GM19463 (cell line): ENCODE results near the gene ARF4.

Experiments
- ATAC-seq: cut with Tn5 transposase; IDR thresholded peaks from one replicate; pipeline ENCODE4 v1.9.1; 2021; ENCODE audit warnings: mild to moderate bottlenecking, moderate library complexity; ENCODE audit not compliant: unreplicated experiment

ARF4 gene

DNA sequence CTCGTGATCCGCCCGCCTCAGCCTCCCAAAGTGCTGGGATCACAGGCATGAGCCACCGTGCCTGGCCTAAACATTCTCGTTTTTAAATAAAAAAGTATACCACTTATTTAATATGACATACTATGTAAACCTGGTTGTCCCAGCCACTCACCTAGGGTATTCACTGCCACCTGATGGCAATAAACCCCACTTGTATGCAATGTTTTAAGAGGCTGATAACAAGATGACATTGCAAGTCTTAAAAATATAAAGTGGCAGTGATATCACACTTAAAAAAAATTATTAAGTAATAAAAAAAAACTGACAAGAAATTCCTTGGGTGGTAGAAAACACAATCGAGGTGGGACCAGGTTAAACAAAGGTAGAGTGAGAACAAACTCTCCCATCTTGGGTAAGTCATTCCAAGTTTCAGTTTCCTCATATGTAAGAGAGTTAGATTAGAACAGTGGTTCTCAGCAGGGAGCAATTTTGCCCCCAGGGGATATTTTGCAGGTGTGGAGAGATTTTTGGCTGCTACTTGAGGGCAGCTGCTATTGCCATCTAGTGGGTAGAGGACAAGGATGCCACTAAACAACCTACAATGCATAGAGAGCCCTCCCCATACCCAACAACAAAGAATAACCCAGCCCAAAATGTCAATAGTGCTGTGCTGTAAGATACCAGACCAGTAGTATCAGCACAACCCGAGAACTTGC lies 14.5 kb downstream of the ARF4 start:
- no peak for ATAC-seq

DNA sequence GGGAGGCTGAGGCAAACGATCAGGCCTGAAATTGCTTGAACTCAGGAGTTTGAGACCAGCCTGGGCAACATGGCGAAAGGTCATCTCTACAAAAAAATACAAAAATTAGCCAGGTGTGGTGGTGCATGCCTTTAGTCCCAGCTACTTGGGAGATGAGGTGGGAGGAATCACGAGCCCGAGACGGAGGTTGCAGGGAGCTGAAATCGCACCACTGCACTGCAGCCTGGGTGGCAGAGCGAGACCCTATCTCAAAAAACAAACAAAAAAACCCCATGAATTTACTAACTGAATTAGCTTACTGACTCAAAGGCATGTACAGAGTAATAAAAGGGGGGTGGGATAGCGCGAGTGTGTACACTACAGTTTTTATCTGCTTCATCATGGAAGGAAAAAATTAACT lies 19.3 kb downstream of the ARF4 start:
- ATAC-seq, result no peak

DNA sequence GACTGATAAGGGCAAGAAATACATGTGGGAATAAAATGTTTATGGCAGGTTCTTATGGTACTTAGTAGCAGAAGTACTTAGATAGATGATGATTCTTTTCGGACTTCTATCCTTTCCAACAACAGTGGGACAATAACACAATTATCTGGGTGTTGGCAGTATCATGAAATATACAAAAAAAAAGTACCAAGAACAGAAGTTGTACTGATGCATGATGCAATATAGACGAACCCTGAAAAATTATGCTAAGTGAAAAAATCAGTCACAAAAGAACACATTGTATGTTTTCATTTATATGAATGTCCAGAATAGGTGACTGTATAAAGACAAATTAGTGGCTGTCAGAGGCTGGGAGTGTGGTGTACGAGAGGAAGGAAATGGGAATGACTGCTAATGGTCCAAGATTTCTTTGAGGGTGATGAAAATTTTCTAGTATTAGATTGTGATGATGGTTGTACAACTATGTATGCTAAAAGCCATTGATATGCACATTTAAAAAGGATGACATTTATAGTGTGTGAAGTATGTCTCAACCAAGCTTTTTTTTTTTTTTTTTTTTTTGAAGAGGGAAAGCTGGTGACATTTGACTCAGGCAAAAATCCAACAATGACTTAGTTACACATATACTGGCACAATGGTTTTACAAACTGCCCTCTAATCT lies 21.0 kb downstream of the ARF4 start:
- no peak for ATAC-seq

DNA sequence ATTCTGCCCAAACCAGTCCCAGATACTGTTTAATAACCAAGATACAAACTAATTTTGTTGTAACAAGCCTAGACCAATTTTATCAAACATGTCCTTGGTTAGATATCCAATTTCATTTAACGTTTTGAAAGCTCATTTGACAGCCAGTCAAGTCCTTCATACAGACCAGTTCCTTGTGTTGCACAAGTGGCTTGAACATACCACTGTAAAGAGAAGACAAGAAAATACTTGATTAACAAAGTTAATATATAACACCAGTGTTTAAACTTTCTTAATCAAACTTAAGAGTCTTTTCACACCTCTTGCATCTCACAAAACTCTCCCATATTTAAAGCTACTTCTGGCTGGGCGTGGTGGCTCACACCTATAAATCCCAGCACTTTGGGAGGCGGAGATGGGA lies 25.0 kb downstream of the ARF4 start:
- no peak for ATAC-seq

- ATAC-seq, result no peak
Measured at GRCh38 chr3:57570878-57571277, 26.3 kb downstream of the ARF4 start.

GRCh38 chr3:57569859-57570450 lies 27.2 kb downstream of the ARF4 start:
- no peak for ATAC-seq

DNA sequence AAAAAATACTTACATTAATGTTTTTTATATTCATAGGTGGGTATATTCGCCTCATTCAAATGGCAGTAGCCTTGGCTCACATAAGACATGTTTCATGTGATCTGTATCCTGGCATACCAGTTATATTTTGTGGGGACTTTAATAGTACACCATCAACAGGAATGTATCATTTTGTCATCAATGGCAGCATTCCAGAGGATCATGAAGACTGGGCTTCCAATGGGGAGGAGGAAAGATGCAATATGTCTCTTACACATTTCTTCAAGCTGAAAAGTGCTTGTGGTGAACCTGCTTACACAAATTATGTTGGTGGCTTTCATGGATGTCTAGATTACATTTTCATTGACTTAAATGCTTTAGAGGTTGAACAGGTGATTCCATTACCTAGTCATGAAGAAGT lies 37.6 kb downstream of the ARF4 start:
- no peak for ATAC-seq

GRCh38 chr3:57557085-57557537 lies 40.0 kb downstream of the ARF4 start:
- no peak for ATAC-seq

DNA sequence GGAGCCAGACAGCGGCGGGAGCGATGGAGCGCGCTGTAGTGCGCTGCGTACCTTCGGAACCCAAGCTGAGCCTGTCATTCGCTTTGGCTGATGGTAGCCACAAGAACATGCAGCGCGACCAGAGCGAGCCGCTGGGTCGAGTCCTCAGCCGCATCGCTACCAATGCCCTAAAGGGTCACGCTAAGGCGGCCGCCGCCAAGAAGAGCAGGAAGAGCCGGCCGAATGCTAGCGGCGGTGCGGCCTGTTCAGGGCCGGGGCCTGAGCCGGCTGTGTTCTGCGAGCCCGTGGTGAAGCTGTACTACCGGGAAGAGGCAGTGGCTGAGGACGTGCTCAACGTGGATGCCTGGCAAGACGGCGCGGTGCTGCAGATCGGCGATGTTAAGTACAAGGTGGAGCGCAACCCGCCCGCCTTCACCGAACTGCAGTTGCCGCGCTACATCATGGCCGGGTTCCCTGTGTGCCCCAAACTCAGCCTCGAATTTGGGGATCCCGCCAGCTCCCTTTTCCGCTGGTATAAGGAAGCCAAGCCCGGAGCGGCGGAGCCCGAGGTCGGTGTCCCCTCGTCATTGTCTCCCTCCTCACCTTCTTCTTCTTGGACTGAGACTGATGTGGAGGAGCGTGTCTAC lies 40.6 kb downstream of the ARF4 start:
- ATAC-seq, result peak; percentile 21

DNA sequence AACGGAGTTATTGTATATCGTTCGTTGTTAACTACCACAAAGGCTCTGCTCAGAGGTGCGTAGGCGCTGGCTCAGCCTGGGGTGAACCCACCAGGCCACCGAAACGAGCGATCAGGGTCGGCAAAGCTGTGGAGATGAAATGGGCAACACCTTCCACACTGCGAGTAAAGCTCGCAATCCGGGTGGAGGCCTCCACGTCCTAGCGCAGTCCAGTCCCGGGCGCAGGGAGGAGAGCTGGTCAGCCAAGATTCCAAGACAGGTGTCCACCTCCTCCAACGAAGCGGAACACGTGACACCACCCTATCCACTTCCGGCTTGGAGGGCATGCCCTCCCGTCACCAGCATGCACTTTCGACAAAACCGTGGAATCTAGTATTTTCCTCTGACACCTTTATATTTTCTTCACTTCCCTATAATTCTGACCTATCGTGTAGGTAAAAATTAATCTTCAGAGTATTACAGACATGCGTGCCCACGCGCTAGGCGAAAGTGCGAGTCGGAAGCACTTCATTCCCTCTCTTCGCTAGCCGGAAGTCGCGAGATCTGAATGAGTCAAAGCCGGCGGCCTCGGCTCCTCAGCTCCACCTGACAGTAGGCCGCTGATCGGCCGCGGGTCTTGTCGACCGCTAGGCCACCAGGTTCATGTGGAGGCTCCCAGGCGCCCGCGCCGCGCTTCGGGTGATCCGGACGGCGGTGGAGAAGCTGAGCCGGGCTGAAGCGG lies 41.2 kb downstream of the ARF4 start, which contains the start of gene PDE12:
Gene PDE12, plus strand, starts transcription at position 537 of the 721 bp plus-strand sequence. Its CDS starts 106 bp downstream, at position 643.
- ATAC-seq, result peak; percentile 86

- no peak for ATAC-seq
Measured at GRCh38 chr3:57555306-57555705, 41.8 kb downstream of the ARF4 start.

GRCh38 chr3:57546616-57547015 lies 50.5 kb downstream of the ARF4 start:
- no peak for ATAC-seq

- ATAC-seq, result no peak
Measured at GRCh38 chr3:57545636-57546268, 51.4 kb downstream of the ARF4 start.

DNA sequence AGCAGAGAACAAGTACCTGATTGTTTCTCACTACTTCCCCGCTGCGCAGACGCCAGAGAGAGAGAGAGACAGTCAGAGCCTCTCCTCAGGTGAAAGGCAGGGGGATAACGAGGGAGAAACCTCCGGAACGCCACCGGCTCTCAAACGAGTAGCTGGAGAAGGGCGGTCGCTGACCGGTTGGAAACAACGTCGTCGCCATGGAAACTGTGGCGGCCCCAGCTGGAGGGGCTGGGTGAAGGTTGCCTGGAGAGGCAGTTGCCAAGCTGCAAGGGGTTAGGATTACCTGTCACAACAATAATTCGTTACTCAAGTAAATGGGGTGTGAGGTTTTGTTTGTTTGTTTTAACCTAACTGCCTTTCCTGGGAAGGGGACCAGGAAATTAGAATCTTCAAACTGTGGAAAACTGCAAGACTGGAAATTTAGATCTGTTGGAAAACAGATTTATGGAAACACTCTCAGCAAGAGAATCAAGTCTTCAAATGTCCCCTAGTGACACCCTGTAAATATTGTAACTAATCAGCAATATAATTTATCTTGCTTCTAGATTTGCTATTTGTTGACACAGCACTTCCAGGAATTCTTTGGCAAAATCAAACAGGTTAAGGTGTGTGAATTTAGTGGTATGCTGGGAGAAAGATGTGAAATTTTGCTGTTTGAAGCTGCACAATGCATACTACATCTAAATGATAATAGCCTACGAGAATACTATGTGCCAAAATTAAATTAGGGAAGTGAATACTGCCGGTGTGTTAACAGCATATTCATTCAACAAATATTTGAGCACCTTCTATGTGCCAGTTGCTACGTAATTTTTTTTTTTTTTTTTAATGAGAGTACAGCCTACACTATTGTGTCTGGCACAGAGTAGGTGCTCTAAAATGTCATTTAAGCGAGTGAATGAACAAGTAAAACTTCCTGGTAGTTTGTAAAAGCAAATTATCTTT lies 52.7 kb downstream of the ARF4 start, which contains the start of gene DNAH12:
Gene DNAH12, minus strand, starts transcription at position 164 of the 945 bp plus-strand sequence. CDS start 1,474 bp downstream, outside the sequence.
- ATAC-seq, result peak; percentile 50

DNA sequence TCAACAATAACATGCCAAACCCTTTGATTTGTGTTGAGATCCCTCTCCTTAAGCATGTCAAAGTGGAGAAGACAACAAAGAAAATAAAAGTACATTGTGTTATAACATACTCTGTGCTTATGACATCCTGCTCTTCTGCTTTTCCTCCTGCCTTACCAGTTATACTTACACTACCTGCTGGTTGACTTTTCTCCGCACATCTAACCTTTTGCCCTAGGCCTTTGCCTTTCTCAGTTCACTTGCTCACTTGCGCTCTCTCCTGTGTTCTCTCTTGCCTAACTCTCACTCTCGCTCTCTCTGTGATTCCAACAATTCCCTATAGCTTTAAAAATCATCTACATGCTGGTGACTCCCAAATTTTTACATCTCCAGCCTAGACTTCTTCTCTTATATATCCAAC lies 58.7 kb downstream of the ARF4 start:
- no peak for ATAC-seq

DNA sequence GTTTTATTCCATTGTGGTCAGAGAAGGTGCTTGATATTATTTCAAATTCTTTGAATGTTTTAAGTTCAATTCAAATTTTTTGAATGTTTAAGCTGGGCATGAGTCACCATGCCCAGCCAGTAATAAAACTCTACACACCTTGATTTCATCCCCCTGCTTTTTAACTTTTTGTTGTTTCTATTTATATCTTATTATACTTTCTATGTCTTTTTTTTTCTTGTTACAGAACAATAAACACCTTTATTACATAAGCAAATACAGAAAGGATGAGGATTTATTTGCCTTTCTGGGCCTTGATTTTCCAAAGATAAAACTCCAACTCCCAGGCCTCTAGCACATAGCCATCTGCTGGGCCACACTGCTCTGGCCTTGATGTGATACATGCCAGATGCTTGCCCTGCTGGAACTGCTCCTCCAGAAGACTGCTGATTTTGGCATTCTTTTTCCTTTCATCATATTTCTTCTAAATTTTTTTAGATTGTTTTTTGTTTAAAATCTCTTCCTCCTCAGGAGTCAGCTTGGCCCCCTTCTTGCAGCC lies 67.0 kb downstream of the ARF4 start:
- no peak for ATAC-seq
